ENCODE data around the gene SIPA1L3. TPM values are rescaled to one million over a fixed set of nuclear protein-coding genes. Genes with fewer than 3 reads are reported as not detected.

The SIPA1L3 gene
- total and polyA plus RNA-seq, 9 of the 15 experiments (the other 6 are each of a cell fraction or from before 2014, with no cell fraction given): 0.01 to 6.1 (median 2.5) TPM

- TF ChIP-seq CBX2 (IDR thresholded peaks at IDR 0.05; ENCODE audit: insufficient read depth, low read length, poor library complexity, severe bottlenecking): no peak
- TF ChIP-seq CUX1 (CRISPR knock-in tag; IDR thresholded peaks at IDR 0.05): no peak
- no peak for TF ChIP-seq NR2F6 (CRISPR knock-in tag; IDR thresholded peaks at IDR 0.05)
- TF ChIP-seq ETS1 (conservative IDR thresholded peaks at IDR 0.05; ENCODE audit: control insufficient read depth, low read depth, low read length): no peak
- no peak for TF ChIP-seq KLF13 (tag; IDR thresholded peaks at IDR 0.05; ENCODE audit: borderline replicate concordance, low read depth)
- TF ChIP-seq CREB3L1 (IDR thresholded peaks at IDR 0.05; ENCODE audit: borderline replicate concordance, low read depth): no peak
- TF ChIP-seq CBX3 (IDR thresholded peaks at IDR 0.05; ENCODE audit: borderline replicate concordance in 1 of 2, low read length in 2 of 2): peak in 1 of 2 experiments; percentile 57; a peak in 1 of 3 replicates
- peak in 1 of 2 experiments; percentile 36; a peak in 1 of 4 replicates for TF ChIP-seq TEAD1 (CRISPR knock-in tag; IDR thresholded peaks at IDR 0.05)
- TF ChIP-seq ARID1B (IDR thresholded peaks at IDR 0.05): peak; percentile 96
- TF ChIP-seq NR4A1 (CRISPR knock-in tag; IDR thresholded peaks at IDR 0.05): 0 out of 2 replicates have a peak, but pooled peaks have one; percentile 33
- 0 out of 2 replicates have a peak, but pooled peaks have one; percentile 24 for TF ChIP-seq NR4A1 (tag; IDR thresholded peaks at IDR 0.05)
- TF ChIP-seq FOXK1 (CRISPR knock-in tag; IDR thresholded peaks at IDR 0.05; ENCODE audit: borderline replicate concordance): no peak
- peak; percentile 98 for TF ChIP-seq SMAD4 (CRISPR knock-in tag; conservative IDR thresholded peaks at IDR 0.05)
- TF ChIP-seq RBBP5 (IDR thresholded peaks at IDR 0.05; ENCODE audit: borderline replicate concordance, insufficient read depth, low read length, poor library complexity, severe bottlenecking): no peak
- no peak for TF ChIP-seq ZNF586 (CRISPR knock-in tag; conservative IDR thresholded peaks at IDR 0.05)
- TF ChIP-seq XRCC5 (IDR thresholded peaks at IDR 0.05; ENCODE audit: low read depth, low read length): 0 out of 2 replicates have a peak, but pooled peaks have one; percentile 42
- TF ChIP-seq POLR2AphosphoS2 (IDR thresholded peaks at IDR 0.05; ENCODE audit: low read length): no peak
- TF ChIP-seq BCOR (IDR thresholded peaks at IDR 0.05): peak; percentile 76; the same call in 1 of the 2 replicates
Measured at GRCh38 chr19:38152461-38153379, 245.7 kb downstream of the SIPA1L3 start (continued).

All from K562 (cell line).